Activated T-cell treated with anti-CD3 and anti-CD28 coated beads, Interleukin-2, amount 50 U/mL, for 4 hours (primary cell): Measurements from ENCODE around the gene NCAPD3. TPM values are rescaled to one million over a fixed set of nuclear protein-coding genes. Genes with fewer than 3 reads are reported as not detected.
A peak's percentile ranks its signal among the peaks of the same experiment; 100 is the strongest.

ENCODE experiments used
- ATAC-seq, 2 donors: fragments of 200-7000 bp; cut with Tn5 transposase; one replicate each; pipeline ENCODE4 v1.10.0; 2021
- DNase-seq: peaks from one replicate; pipeline ENCODE4 v3.0.0-alpha.2; 2020
- H3K27me3 Mint-ChIP-seq: one replicate; pipeline ENCODE4 v1.8.0; 2021; ENCODE audit warnings: low read depth, mixed read lengths
- H3K36me3 Mint-ChIP-seq: one replicate; pipeline ENCODE4 v1.8.0; 2022; ENCODE audit warnings: mixed read lengths; ENCODE audit not compliant: insufficient read depth
- H3K4me1 Mint-ChIP-seq: one replicate; pipeline ENCODE4 v1.8.0; 2021; ENCODE audit warnings: low read depth, mixed read lengths
- H3K4me3 Mint-ChIP-seq: one replicate; pipeline ENCODE4 v1.8.0; 2021; ENCODE audit warnings: mild to moderate bottlenecking, moderate library complexity, mixed read lengths
- H3K9me3 Mint-ChIP-seq: one replicate; pipeline ENCODE4 v1.8.0; 2021; ENCODE audit warnings: mixed read lengths
- total RNA-seq, 3 donors: library from RNA; stranded (reverse); gene quantifications; one replicate each; pipeline ENCODE4 v1.2.1, GENCODE V29; 2021

NCAPD3 gene
- total RNA-seq, 3 donors from 2014 or later: 54.1 to 67.2 (median 56.8) TPM

GRCh38 chr11:134242376-134242775 is 18.6 kb upstream of the NCAPD3 start:
- Mint-ChIP-seq H3K4me3 (no peak overlapping the region), H3K4me1 (no peaks in the 10 kb centered on the region), H3K9me3 (no peaks in the 10 kb centered on the region), H3K36me3 (peaks cover 44% of the 10 kb centered on the region), H3K27me3 (no peaks in the 10 kb centered on the region)
- ATAC-seq (no peak), DNase-seq (no peak)

DNA sequence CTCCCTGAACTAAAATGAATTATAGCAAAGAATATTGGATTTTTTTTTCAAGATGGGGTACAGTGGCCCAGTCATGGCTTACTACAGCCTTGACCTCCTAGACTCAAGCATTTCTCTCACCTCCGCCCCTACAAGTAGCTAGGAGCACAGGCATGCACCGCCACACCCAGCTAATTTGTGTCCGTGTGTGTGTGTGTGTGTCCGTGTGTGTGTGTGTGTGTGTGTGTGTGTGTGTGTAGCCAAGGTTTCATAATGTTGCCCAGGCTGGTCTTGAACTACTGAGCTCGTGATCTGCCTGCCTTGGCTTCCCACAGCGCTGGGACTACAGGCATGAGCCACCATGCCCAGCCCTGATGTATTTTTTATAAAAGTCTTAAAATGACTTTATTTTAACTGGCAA is 16.8 kb upstream of the NCAPD3 start:
- H3K4me1 Mint-ChIP-seq: no peaks in the 10 kb centered on the region
- DNase-seq: no peak
- peaks cover 44% of the 10 kb centered on the region for H3K36me3 Mint-ChIP-seq
- H3K27me3 Mint-ChIP-seq: no peaks in the 10 kb centered on the region
- no peaks in the 10 kb centered on the region for H3K9me3 Mint-ChIP-seq
- no peak for ATAC-seq
- no peak overlapping the region for H3K4me3 Mint-ChIP-seq

- Mint-ChIP-seq H3K36me3 (peaks cover 42% of the 10 kb centered on the region), H3K4me1 (no peaks in the 10 kb centered on the region), H3K27me3 (no peaks in the 10 kb centered on the region), H3K9me3 (no peaks in the 10 kb centered on the region), H3K4me3 (no peak overlapping the region)
- ATAC-seq (no peak), DNase-seq (no peak)
These were observed 15.2 kb upstream of the NCAPD3 start for GRCh38 chr11:134238956-134239355.

- peaks cover 4% of the 10 kb centered on the region for H3K4me1 Mint-ChIP-seq
- H3K27me3 Mint-ChIP-seq: no peaks in the 10 kb centered on the region
- DNase-seq (no peak), ATAC-seq (no peak)
- H3K9me3 Mint-ChIP-seq: no peaks in the 10 kb centered on the region
- peaks cover 39% of the 10 kb centered on the region for H3K36me3 Mint-ChIP-seq
- no peak overlapping the region for H3K4me3 Mint-ChIP-seq
These were observed 13.8 kb upstream of the NCAPD3 start for GRCh38 chr11:134237557-134237922.

- Mint-ChIP-seq H3K4me3 (no peak overlapping the region), H3K4me1 (peaks cover 9% of the 10 kb centered on the region), H3K27me3 (no peaks in the 10 kb centered on the region), H3K9me3 (no peaks in the 10 kb centered on the region), H3K36me3 (peaks cover 36% of the 10 kb centered on the region)
- DNase-seq (no peak), ATAC-seq (no peak)
These were observed 13.2 kb upstream of the NCAPD3 start for GRCh38 chr11:134236834-134237556.

GRCh38 chr11:134235399-134235798 is 11.6 kb upstream of the NCAPD3 start:
- Mint-ChIP-seq H3K9me3 (no peaks in the 10 kb centered on the region), H3K36me3 (peaks cover 38% of the 10 kb centered on the region)
- no peak for DNase-seq

GRCh38 chr11:134233729-134234179 is 10.0 kb upstream of the NCAPD3 start:
- ATAC-seq (no peak), DNase-seq (no peak)
- Mint-ChIP-seq H3K4me1 (peaks cover 37% of the 10 kb centered on the region), H3K36me3 (peaks cover 29% of the 10 kb centered on the region), H3K27me3 (no peaks in the 10 kb centered on the region), H3K9me3 (no peaks in the 10 kb centered on the region), H3K4me3 (no peak overlapping the region)

More at GRCh38 chr11:134235399-134235798, 11.6 kb upstream of the NCAPD3 start:
- no peak for ATAC-seq
- no peak overlapping the region for H3K4me3 Mint-ChIP-seq
- no peaks in the 10 kb centered on the region for H3K27me3 Mint-ChIP-seq
- peaks cover 21% of the 10 kb centered on the region for H3K4me1 Mint-ChIP-seq

DNA sequence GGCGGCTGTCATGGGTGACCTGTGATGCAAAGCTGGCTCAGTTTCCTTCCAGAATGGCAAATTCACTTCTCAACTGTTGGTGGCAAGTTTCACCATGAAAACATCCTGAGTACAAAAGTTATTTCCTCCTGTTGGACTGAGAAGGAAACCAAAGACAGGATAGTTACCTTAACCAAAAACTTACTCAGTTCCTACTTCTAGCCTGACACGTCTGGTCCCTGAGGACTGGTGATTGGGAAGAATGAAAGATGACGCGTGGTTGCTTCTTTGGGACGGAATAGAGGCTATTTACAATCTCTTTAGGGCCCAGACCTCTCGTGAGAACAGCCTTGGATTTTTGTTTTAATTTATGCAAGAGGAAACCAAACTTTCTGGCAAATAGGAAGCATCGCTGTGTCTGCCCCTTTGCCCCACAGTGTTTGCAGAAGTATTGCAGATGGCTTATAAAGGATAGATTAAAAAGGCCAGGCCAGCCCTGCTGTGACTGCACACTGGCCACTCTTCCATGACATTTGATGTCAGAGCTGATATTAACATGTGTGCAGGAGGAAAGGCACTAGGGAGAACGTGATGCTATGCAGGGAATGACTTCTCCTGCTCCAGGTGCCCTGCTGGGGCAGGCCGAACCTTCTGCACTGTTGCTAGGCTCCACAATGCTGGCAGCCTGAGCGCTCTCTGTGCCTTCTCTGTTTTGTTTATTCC is 8.3 kb upstream of the NCAPD3 start:
- DNase-seq: no peak
- Mint-ChIP-seq H3K4me1 (peaks cover 54% of the 10 kb centered on the region), H3K36me3 (peaks cover 18% of the 10 kb centered on the region), H3K9me3 (no peaks in the 10 kb centered on the region), H3K4me3 (no peak overlapping the region), H3K27me3 (no peaks in the 10 kb centered on the region)
- no peak for ATAC-seq

- no peaks in the 10 kb centered on the region for H3K27me3 Mint-ChIP-seq
- H3K4me3 Mint-ChIP-seq: no peak overlapping the region
These were observed 6.6 kb upstream of the NCAPD3 start for GRCh38 chr11:134230339-134230738.

DNA sequence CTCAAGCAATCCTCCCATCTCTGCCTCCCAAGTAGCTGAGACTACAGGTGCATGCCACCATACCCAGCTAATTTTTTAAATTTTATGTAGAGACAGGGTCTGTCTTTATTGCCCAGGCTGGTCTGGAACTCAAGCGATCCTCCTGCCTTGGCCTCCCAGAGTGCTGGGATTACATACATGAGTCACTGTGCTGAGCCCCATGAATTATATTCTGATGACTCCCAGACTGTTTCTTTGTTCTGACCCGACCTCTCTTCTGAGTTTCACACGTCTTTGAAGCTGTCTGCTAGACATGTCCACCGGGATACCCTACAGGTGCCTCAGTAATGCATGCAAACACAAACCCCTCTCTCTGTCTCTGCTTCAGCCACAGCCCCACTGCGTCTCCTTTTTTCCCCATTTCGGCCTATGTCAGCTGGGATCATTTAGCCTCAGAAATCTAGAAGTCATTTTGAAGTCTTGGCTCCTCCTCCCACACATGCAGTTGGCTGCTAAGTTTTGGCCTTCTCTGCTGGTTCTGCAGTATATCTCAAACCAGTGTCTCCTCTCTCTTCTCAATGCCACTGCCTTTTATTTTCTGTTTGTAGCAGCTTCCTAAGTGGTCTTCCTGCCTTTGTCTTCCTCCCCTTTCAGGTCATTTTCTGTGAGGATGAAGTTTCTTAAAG is 5.5 kb upstream of the NCAPD3 start:
- no peak for DNase-seq
- no peak for ATAC-seq
- H3K27me3 Mint-ChIP-seq: no peaks in the 10 kb centered on the region
- peaks cover 6% of the 10 kb centered on the region for H3K36me3 Mint-ChIP-seq
- no peak overlapping the region for H3K4me3 Mint-ChIP-seq
- H3K4me1 Mint-ChIP-seq: peaks cover 73% of the 10 kb centered on the region
- no peaks in the 10 kb centered on the region for H3K9me3 Mint-ChIP-seq

More at GRCh38 chr11:134230339-134230738, 6.6 kb upstream of the NCAPD3 start:
- peaks cover 71% of the 10 kb centered on the region for H3K4me1 Mint-ChIP-seq
- DNase-seq: no peak
- H3K36me3 Mint-ChIP-seq: peaks cover 12% of the 10 kb centered on the region
- H3K9me3 Mint-ChIP-seq: no peaks in the 10 kb centered on the region
- ATAC-seq: no peak

DNA sequence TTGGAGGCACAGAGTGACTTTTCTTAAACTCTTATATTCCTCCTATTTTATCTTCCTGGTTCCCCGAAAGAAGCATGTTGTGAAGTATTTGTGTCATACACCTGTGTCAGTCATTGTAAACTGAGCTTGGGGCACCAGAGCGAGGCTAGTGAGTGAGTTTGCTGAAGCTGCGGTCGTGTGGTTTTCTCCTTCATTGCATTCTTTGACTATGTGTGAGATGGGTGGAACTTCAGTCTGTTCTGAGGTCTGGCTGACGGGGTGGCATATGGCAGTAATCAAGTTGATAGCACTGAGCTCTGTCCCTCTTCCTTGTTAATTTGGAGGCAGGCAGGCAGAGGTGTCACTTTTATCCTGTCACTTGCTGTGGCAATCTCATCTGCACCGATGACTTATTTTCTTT is 4.9 kb upstream of the NCAPD3 start:
- Mint-ChIP-seq H3K9me3 (no peaks in the 10 kb centered on the region), H3K4me3 (no peak overlapping the region), H3K27me3 (no peaks in the 10 kb centered on the region), H3K4me1 (peaks cover 73% of the 10 kb centered on the region), H3K36me3 (peaks cover 6% of the 10 kb centered on the region)
- DNase-seq (peak; percentile 18), ATAC-seq (peak in 1 of 2 donors; percentile 8)

- H3K27me3 Mint-ChIP-seq: no peaks in the 10 kb centered on the region
- H3K4me1 Mint-ChIP-seq: peaks cover 77% of the 10 kb centered on the region
- no peak for DNase-seq
- no peaks in the 10 kb centered on the region for H3K9me3 Mint-ChIP-seq
- peak overlapping the region; percentile 30 for H3K4me3 Mint-ChIP-seq
- ATAC-seq: no peak
- H3K36me3 Mint-ChIP-seq: peaks cover 6% of the 10 kb centered on the region
These were observed 3.1 kb upstream of the NCAPD3 start for GRCh38 chr11:134226806-134227325.

- ATAC-seq: peak; percentile 33 to 47
- no peaks in the 10 kb centered on the region for H3K27me3 Mint-ChIP-seq
- peak overlapping the region; percentile 88 for H3K4me3 Mint-ChIP-seq
- H3K36me3 Mint-ChIP-seq: peaks cover 8% of the 10 kb centered on the region
- H3K4me1 Mint-ChIP-seq: peaks cover 68% of the 10 kb centered on the region
- peak; percentile 45 for DNase-seq
- H3K9me3 Mint-ChIP-seq: no peaks in the 10 kb centered on the region
These were observed 1.2 kb upstream of the NCAPD3 start for GRCh38 chr11:134224710-134225664.
